Neural cell (in vitro differentiated cells): Measurements from ENCODE around the gene PRRC2B. TPM values are rescaled to one million over a fixed set of nuclear protein-coding genes. Genes with fewer than 3 reads are reported as not detected.

ENCODE experiments used
- H2AFZ ChIP-seq: fragments of 200-600, 300-800 bp; sonication (generic), shearing (Covaris generic); 2 replicates; pipeline ENCODE4 v1.6.0; 2014; ENCODE audit warnings: low read depth, mild to moderate bottlenecking, antibody characterized with exemption, low read length, moderate library complexity
- H3F3A ChIP-seq: fragments of 200-600 bp; shearing (Covaris generic); 2 replicates; pipeline ENCODE4 v1.6.1; 2016; ENCODE audit warnings: mild to moderate bottlenecking, moderate library complexity, mixed read lengths, antibody characterized with exemption, low read length; ENCODE audit not compliant: insufficient read depth, poor library complexity, severe bottlenecking
- H3K27ac ChIP-seq: fragments of 200-600, 300-800 bp; sonication (generic), shearing (Covaris generic); 2 replicates; pipeline ENCODE4 v1.5.1; 2014; ENCODE audit warnings: mild to moderate bottlenecking, low read length, moderate library complexity
- H3K27me3 ChIP-seq: fragments of 300-800, 200-600 bp; sonication (generic), shearing (Covaris generic); 2 replicates; pipeline ENCODE4 v1.6.0; 2014; ENCODE audit warnings: mild to moderate bottlenecking, low read depth, low read length, moderate library complexity; ENCODE audit not compliant: insufficient read depth
- H3K36me3 ChIP-seq: fragments of 300-800, 200-600 bp; sonication (generic), shearing (Covaris generic); 2 replicates; pipeline ENCODE4 v1.5.1; 2014; ENCODE audit warnings: mild to moderate bottlenecking, antibody characterized with exemption, low read length, moderate library complexity; ENCODE audit not compliant: insufficient read depth
- H3K4me2 ChIP-seq: fragments of 300-800, 200-600 bp; sonication (generic), shearing (Covaris generic); 2 replicates; pipeline ENCODE4 v1.6.0; 2014; ENCODE audit warnings: mild to moderate bottlenecking, low read length
- H3K4me3 ChIP-seq: fragments of 300-800, 200-600 bp; sonication (generic), shearing (Covaris generic); 2 replicates; pipeline ENCODE4 v1.5.1; 2014; ENCODE audit warnings: mild to moderate bottlenecking, low read length, moderate library complexity
- H3K79me2 ChIP-seq: fragments of 200-600 bp; shearing (Covaris generic); replicated peaks from 2 replicates; pipeline ENCODE4 v1.6.0; 2014; ENCODE audit warnings: mild to moderate bottlenecking, low read length, moderate library complexity; ENCODE audit not compliant: insufficient read depth
- H3K9ac ChIP-seq: fragments of 300-800, 200-600 bp; sonication (generic), shearing (Covaris generic); 2 replicates; pipeline ENCODE4 v1.6.1; 2016; ENCODE audit warnings: mild to moderate bottlenecking, low read length, mixed read lengths
- H3K9me2 ChIP-seq: fragments of 200-600 bp; shearing (Covaris generic); 2 replicates; pipeline ENCODE4 v1.6.1; 2016; ENCODE audit warnings: mild to moderate bottlenecking, low read length, mixed read lengths; ENCODE audit not compliant: insufficient read depth
- H3K9me3 ChIP-seq: fragments of 200-600, 300-800 bp; sonication (generic), shearing (Covaris generic); 2 replicates; pipeline ENCODE4 v1.6.1; 2016; ENCODE audit warnings: mild to moderate bottlenecking, mixed run types, low read length, moderate library complexity, mixed read lengths
- H4K20me1 ChIP-seq: fragments of 200-600 bp; shearing (Covaris generic); 2 replicates; pipeline ENCODE4 v1.6.1; 2016; ENCODE audit warnings: mild to moderate bottlenecking, mixed run types; ENCODE audit not compliant: insufficient read depth
- CTCF ChIP-seq: fragments of 450-650 bp; IDR thresholded peaks from 2 replicates; pipeline ENCODE4 v1.5.1; 2014; ENCODE audit warnings: antibody characterized with exemption, mild to moderate bottlenecking, moderate library complexity; ENCODE audit not compliant: poor library complexity, severe bottlenecking
- EP300 ChIP-seq: fragments of 450-650 bp; conservative IDR thresholded peaks from 2 replicates; pipeline ENCODE4 v1.6.1; 2014; ENCODE audit warnings: antibody characterized with exemption, mild to moderate bottlenecking, moderate library complexity; ENCODE audit not compliant: poor library complexity, severe bottlenecking
- EZH2 ChIP-seq: fragments of 200-600, 300-800 bp; shearing (Covaris generic), sonication (generic); IDR thresholded peaks from 2 replicates; pipeline ENCODE4 v1.6.1; 2014; ENCODE audit warnings: antibody characterized with exemption, low read length, borderline replicate concordance, mild to moderate bottlenecking; ENCODE audit not compliant: insufficient read depth, poor library complexity, severe bottlenecking
- MXI1 ChIP-seq: fragments of 450-650 bp; conservative IDR thresholded peaks from 2 replicates; pipeline ENCODE4 v1.6.1; 2014; ENCODE audit warnings: antibody characterized with exemption, mild to moderate bottlenecking; ENCODE audit not compliant: poor library complexity, severe bottlenecking
- POLR2AphosphoS5 ChIP-seq: IDR thresholded peaks from 2 replicates; pipeline ENCODE4 v1.6.1; 2012
- RAD21 ChIP-seq: fragments of 450-650 bp; conservative IDR thresholded peaks from 2 replicates; pipeline ENCODE4 v1.6.1; 2014; ENCODE audit warnings: antibody characterized with exemption, mild to moderate bottlenecking, moderate library complexity
- REST ChIP-seq: IDR thresholded peaks from 2 replicates; pipeline ENCODE4 v1.6.1; 2012; ENCODE audit warnings: borderline replicate concordance
- SMC3 ChIP-seq: fragments of 450-650 bp; conservative IDR thresholded peaks from 2 replicates; pipeline ENCODE4 v1.6.1; 2014; ENCODE audit warnings: antibody characterized with exemption, mild to moderate bottlenecking, moderate library complexity; ENCODE audit not compliant: poor library complexity
- TAF1 ChIP-seq: IDR thresholded peaks from 2 replicates; pipeline ENCODE4 v1.6.1; 2012; ENCODE audit warnings: low read depth
- polyA plus RNA-seq: library from polyadenylated mRNA; depleted of rRNA; stranded (reverse); fragments of >200 nt; gene quantifications from 2 replicates; pipeline ENCODE4 v1.2.3, GENCODE V29; 2014

The PRRC2B gene
- polyA plus RNA-seq, 1 donor from 2014 or later: 89.5 TPM

- no peaks in the 10 kb centered on the region for H3K9me3 ChIP-seq
- no peak for TF ChIP-seq SMC3
- TF ChIP-seq EZH2: no peak
- TF ChIP-seq CTCF: no peak
- TF ChIP-seq EP300: no peak
- no peak for TF ChIP-seq REST
- no peak for TF ChIP-seq MXI1
- TF ChIP-seq TAF1: no peak
- no peak for TF ChIP-seq RAD21
- TF ChIP-seq POLR2AphosphoS5: no peak
- no peak overlapping the region for H3K4me2 ChIP-seq
- H4K20me1 ChIP-seq: no peaks in the 10 kb centered on the region
- no peak overlapping the region for H3K27ac ChIP-seq
- peaks cover 9% of the 10 kb centered on the region for H3K36me3 ChIP-seq
- H3K4me3 ChIP-seq: peak overlapping the region; percentile 92
- H2AFZ ChIP-seq: no peak overlapping the region
- peaks cover 3% of the 10 kb centered on the region for H3K79me2 ChIP-seq
- H3K27me3 ChIP-seq: no peaks in the 10 kb centered on the region
- no peaks in the 10 kb centered on the region for H3K9me2 ChIP-seq
- H3F3A ChIP-seq: no peaks in the 10 kb centered on the region
- no peak overlapping the region for H3K9ac ChIP-seq
These were observed 135.1 kb downstream of the PRRC2B start for GRCh38 chr9:131528886-131529505.

GRCh38 chr9:131529597-131530545, 136.0 kb downstream of the PRRC2B start:
- no peaks in the 10 kb centered on the region for H3K27me3 ChIP-seq
- H3K4me3 ChIP-seq: peak overlapping the region; percentile 92
- no peaks in the 10 kb centered on the region for H3K9me2 ChIP-seq
- H3K36me3 ChIP-seq: peaks cover 9% of the 10 kb centered on the region
- no peaks in the 10 kb centered on the region for H3F3A ChIP-seq
- H2AFZ ChIP-seq: no peak overlapping the region
- peaks cover 3% of the 10 kb centered on the region for H3K79me2 ChIP-seq
- H3K4me2 ChIP-seq: peak overlapping the region; percentile 70
- H4K20me1 ChIP-seq: no peaks in the 10 kb centered on the region
- peak overlapping the region; percentile 76 for H3K9ac ChIP-seq
- H3K27ac ChIP-seq: no peak overlapping the region
- TF ChIP-seq SMC3: no peak
- TF ChIP-seq MXI1: no peak
- TF ChIP-seq RAD21: no peak
- no peak for TF ChIP-seq EZH2
- no peak for TF ChIP-seq POLR2AphosphoS5
- no peak for TF ChIP-seq EP300
- TF ChIP-seq TAF1: no peak
- TF ChIP-seq REST: no peak
- no peaks in the 10 kb centered on the region for H3K9me3 ChIP-seq
